ENCODE results near the gene KCND3. TPM values are rescaled to one million over a fixed set of nuclear protein-coding genes. Genes with fewer than 3 reads are reported as not detected.

The KCND3 gene
- total and polyA plus RNA-seq, 8 donors: 2.5 to 18.6 (median 6.9) TPM

GRCh38 chr1:111908011-111908621 lies 81.4 kb downstream of the KCND3 start:
- TF ChIP-seq, protein P1, sequence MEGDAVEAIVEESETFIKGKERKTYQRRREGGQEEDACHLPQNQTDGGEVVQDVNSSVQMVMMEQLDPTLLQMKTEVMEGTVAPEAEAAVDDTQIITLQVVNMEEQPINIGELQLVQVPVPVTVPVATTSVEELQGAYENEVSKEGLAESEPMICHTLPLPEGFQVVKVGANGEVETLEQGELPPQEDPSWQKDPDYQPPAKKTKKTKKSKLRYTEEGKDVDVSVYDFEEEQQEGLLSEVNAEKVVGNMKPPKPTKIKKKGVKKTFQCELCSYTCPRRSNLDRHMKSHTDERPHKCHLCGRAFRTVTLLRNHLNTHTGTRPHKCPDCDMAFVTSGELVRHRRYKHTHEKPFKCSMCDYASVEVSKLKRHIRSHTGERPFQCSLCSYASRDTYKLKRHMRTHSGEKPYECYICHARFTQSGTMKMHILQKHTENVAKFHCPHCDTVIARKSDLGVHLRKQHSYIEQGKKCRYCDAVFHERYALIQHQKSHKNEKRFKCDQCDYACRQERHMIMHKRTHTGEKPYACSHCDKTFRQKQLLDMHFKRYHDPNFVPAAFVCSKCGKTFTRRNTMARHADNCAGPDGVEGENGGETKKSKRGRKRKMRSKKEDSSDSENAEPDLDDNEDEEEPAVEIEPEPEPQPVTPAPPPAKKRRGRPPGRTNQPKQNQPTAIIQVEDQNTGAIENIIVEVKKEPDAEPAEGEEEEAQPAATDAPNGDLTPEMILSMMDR (IDR thresholded peaks at IDR 0.05): no peak
- H3K36me3 ChIP-seq: no peaks in the 10 kb centered on the region
- ATAC-seq: no peak
- DNase-seq: no peak
- WGBS, 2 donors: 89 to 93% methylated on average over 3 of the region's 3 CpGs
- intact Hi-C loops (cut with DNase I): no loop called here
- no peaks in the 10 kb centered on the region for H3K27me3 ChIP-seq
- no peak for FAIRE-seq
- H3K9me3 ChIP-seq: no peaks in the 10 kb centered on the region
- no peak overlapping the region for H3K27ac ChIP-seq
- H3K4me3 ChIP-seq: no peak overlapping the region
- H3K4me1 ChIP-seq: no peaks in the 10 kb centered on the region

GRCh38 chr1:111907321-111907720 lies 82.1 kb downstream of the KCND3 start:
- H3K27ac ChIP-seq: no peak overlapping the region
- WGBS, 2 donors: 74 to 84% methylated on average over 3 of the region's 3 CpGs
- no peak overlapping the region for H3K4me3 ChIP-seq
- FAIRE-seq: no peak
- H3K4me1 ChIP-seq: no peaks in the 10 kb centered on the region
- ATAC-seq: no peak
- TF ChIP-seq, protein P1 (IDR thresholded peaks at IDR 0.05): no peak
- H3K27me3 ChIP-seq: no peaks in the 10 kb centered on the region
- intact Hi-C loops (cut with DNase I): no loop called here
- no peaks in the 10 kb centered on the region for H3K9me3 ChIP-seq
- no peak for DNase-seq
- H3K36me3 ChIP-seq: no peaks in the 10 kb centered on the region

DNA sequence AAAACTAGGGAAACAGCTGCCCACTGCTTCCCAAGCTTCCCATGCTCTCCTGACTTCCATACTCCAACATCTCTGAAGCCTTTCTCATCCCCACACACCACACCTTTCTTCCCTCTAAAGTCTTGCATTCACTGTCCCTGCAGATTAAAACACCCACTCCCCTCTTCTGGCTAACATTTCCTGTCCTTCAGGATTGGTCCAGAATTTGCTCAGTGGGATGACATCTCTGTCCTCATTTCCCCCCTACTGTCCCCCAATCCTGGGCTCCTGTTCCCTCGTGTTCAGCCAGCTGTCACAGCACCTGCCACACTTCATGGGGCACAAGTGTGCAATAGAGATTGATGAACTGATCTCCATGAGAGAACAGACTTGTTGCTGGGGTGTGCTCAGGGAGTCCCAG lies 82.7 kb downstream of the KCND3 start:
- Histone ChIP-seq H3K9me3 (no peaks in the 10 kb centered on the region), H3K4me3 (no peak overlapping the region), H3K27ac (no peak overlapping the region), H3K4me1 (no peaks in the 10 kb centered on the region), H3K36me3 (no peaks in the 10 kb centered on the region), H3K27me3 (no peaks in the 10 kb centered on the region)
- ATAC-seq (no peak), FAIRE-seq (no peak), DNase-seq (no peak)
- intact Hi-C loops (cut with DNase I): no loop called here
- TF ChIP-seq, protein P1 (IDR thresholded peaks at IDR 0.05): no peak
- 21 to 43% methylated on average over 1 of the region's 1 CpG for WGBS, 2 donors

DNA sequence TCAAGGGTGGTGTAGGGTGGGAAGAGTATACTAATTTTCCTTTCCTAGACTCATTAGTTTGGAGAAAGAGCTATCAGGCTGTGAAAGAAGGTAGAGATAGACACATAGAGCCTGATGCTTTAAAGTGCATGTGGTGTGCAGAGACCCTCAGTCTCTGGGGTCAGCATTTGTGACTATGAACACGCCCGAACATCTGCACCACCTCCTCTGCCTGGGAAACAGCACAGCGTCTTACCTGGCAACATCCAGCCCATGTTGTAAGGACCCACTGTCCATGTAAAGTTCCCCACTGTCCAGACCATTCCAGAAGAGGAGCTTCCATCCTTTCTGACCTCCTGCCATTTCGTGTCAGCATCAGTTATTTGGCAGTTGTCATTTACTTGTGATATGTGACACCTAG lies 83.4 kb downstream of the KCND3 start:
- no peak for FAIRE-seq
- Histone ChIP-seq H3K4me1 (no peaks in the 10 kb centered on the region), H3K27ac (no peak overlapping the region), H3K9me3 (no peaks in the 10 kb centered on the region), H3K36me3 (no peaks in the 10 kb centered on the region), H3K4me3 (no peak overlapping the region), H3K27me3 (no peaks in the 10 kb centered on the region)
- no peak for DNase-seq
- TF ChIP-seq, protein P1 (IDR thresholded peaks at IDR 0.05): no peak
- no peak for ATAC-seq
- intact Hi-C loops (cut with DNase I): no loop called here
- 80 to 93% methylated on average over 4 of the region's 4 CpGs for WGBS, 2 donors

GRCh38 chr1:111904478-111905218 lies 84.8 kb downstream of the KCND3 start:
- WGBS, 2 donors: 57% methylated on average over 19 to 20 of the region's 20 CpGs
- TF ChIP-seq, protein P1 (IDR thresholded peaks at IDR 0.05): no peak
- Histone ChIP-seq H3K36me3 (no peaks in the 10 kb centered on the region), H3K4me1 (no peaks in the 10 kb centered on the region), H3K9me3 (no peaks in the 10 kb centered on the region), H3K27me3 (no peaks in the 10 kb centered on the region), H3K27ac (no peak overlapping the region), H3K4me3 (no peak overlapping the region)
- FAIRE-seq (no peak), ATAC-seq (peak in 2 of 4 donors; percentile 59 to 66), DNase-seq (no peak)
- intact Hi-C loops (cut with DNase I): no loop called here

All from pancreas (tissue), 10 donors.